Erythroblast (primary cell): ENCODE measurements around the gene MAPK12.

Source experiments
- GATA1 ChIP-seq: IDR thresholded peaks from 2 replicates; pipeline ENCODE4 v1.6.1; 2011; ENCODE audit warnings: low read depth, mild to moderate bottlenecking, control low read depth, low read length, moderate library complexity
- POLR2A ChIP-seq: IDR thresholded peaks from 2 replicates; pipeline ENCODE4 v1.6.1; 2011; ENCODE audit warnings: mild to moderate bottlenecking, low read length

GRCh38 chr22:50257041-50257440, 4.4 kb downstream of the MAPK12 start:
- TF ChIP-seq POLR2A: no peak
- no peak for TF ChIP-seq GATA1
